HCT116 (cell line): Measurements from ENCODE around the gene AVEN. TPM values are rescaled to one million over a fixed set of nuclear protein-coding genes. Genes with fewer than 3 reads are reported as not detected.

Experiments
- ATAC-seq: fragments of 200-7000 bp; cut with Tn5 transposase; 2 replicates; pipeline ENCODE4 v1.9.1; 2020; ENCODE audit warnings: mild to moderate bottlenecking, moderate library complexity
- BruUV-seq: library from RNA; stranded (reverse); fragments of 400-500 nt; replicated peaks from 2 replicates; lab custom pipeline; 2021; lab: Mats Ljungman, UMichigan
- CTCF ChIA-PET: fragments of 300-600 bp; sonication (Branson Sonifier 250); formaldehyde crosslinking; loops from one replicate; lab custom pipeline; 2021; ENCODE audit warnings: antibody characterized with exemption; lab: Charles Lee
- POLR2A ChIA-PET: fragments of 300-600, 350-600 bp; sonication (Branson Sonifier 250); formaldehyde crosslinking; loops from one replicate; lab custom pipeline; 2021; ENCODE audit warnings: antibody characterized with exemption; lab: Charles Lee
- RAD21 ChIA-PET, 2 experiments: fragments of 300-600 bp; sonication (Branson Sonifier 250); formaldehyde crosslinking; loops; one replicate each; lab custom pipeline; 2023; ENCODE audit warnings: low total read pairs in 2 of 2; ENCODE audit not compliant: uncharacterized antibody in 2 of 2, unreplicated experiment in 2 of 2, low non-redundant PET in 1 of 2; lab: Charles Lee
- DNase-seq: peaks from one replicate; pipeline ENCODE4 v3.0.0-alpha.2; 2010; ENCODE audit warnings: low read depth, low spot score
- H2AFZ ChIP-seq: fragments of 200-600 bp; shearing (Covaris generic), sonication (generic); 2 replicates; pipeline ENCODE4 v1.6.1; 2017; ENCODE audit warnings: low read depth, mixed run types, mixed read lengths, antibody characterized with exemption, low read length; ENCODE audit not compliant: poor library complexity, severe bottlenecking
- H3K27ac ChIP-seq: 2 replicates; pipeline ENCODE4 v1.5.1; 2012; ENCODE audit warnings: low read depth, low read length
- H3K27me3 ChIP-seq: fragments of 200-600 bp; sonication (generic); 2 replicates; pipeline ENCODE4 v1.6.1; 2016; ENCODE audit warnings: mixed run types, low read length, mixed read lengths; ENCODE audit not compliant: insufficient read depth
- H3K36me3 ChIP-seq, 2 experiments: fragments of 200-500 bp in 1 of 2; fragments of 200-600 bp in 1 of 2; sonication (Bioruptor generic) in 1 of 2; sonication (generic) in 1 of 2; 2 replicates each; pipeline versions ENCODE4 v1.5.1 to v1.6.1; 2014 to 2016; ENCODE audit warnings: low read length in 2 of 2, inconsistent platforms in 1 of 2, mixed read lengths in 1 of 2, mixed run types in 1 of 2; ENCODE audit not compliant: insufficient read depth in 2 of 2, control insufficient read depth in 1 of 2
- H3K4me1 ChIP-seq, 2 experiments: fragments of 200-600 bp in 1 of 2; sonication (generic) in 1 of 2; 2 replicates each; pipeline versions ENCODE4 v1.5.1 to v1.6.1; 2012 to 2017; ENCODE audit warnings: low read length in 2 of 2, inconsistent platforms in 1 of 2, mild to moderate bottlenecking in 1 of 2, mixed read lengths in 1 of 2, mixed run types in 1 of 2, moderate library complexity in 1 of 2; ENCODE audit not compliant: insufficient read depth in 2 of 2, control insufficient read depth in 1 of 2
- H3K4me2 ChIP-seq: fragments of 200-600 bp; sonication (generic); 2 replicates; pipeline ENCODE4 v1.6.1; 2017; ENCODE audit warnings: mixed run types, low read length, mixed read lengths
- H3K4me3 ChIP-seq, 2 experiments: fragments of 200-600 bp in 1 of 2; sonication (generic) in 1 of 2; replicated peaks in 1 of 2; 2 replicates each; pipeline ENCODE4 v1.5.1; 2011 to 2016; ENCODE audit warnings: low read length in 2 of 2, control low read depth in 1 of 2, low read depth in 1 of 2, mild to moderate bottlenecking in 1 of 2, mixed read lengths in 1 of 2, mixed run types in 1 of 2
- H3K79me2 ChIP-seq: fragments of 200-600 bp; sonication (generic); 2 replicates; pipeline ENCODE4 v1.6.1; 2017; ENCODE audit warnings: mild to moderate bottlenecking, mixed run types, low read length, moderate library complexity, mixed read lengths; ENCODE audit not compliant: insufficient read depth
- H3K9ac ChIP-seq: fragments of 200-600 bp; sonication (generic); 2 replicates; pipeline ENCODE4 v1.6.1; 2016; ENCODE audit warnings: low read length, mixed read lengths
- H3K9me2 ChIP-seq: fragments of 200-600 bp; sonication (generic), shearing (Covaris generic); 2 replicates; pipeline ENCODE4 v1.6.1; 2017; ENCODE audit warnings: mixed run types, mild to moderate bottlenecking, moderate library complexity; ENCODE audit not compliant: insufficient read depth
- H3K9me3 ChIP-seq, 2 experiments: fragments of 200-500 bp in 1 of 2; fragments of 200-600 bp in 1 of 2; sonication (Bioruptor generic) in 1 of 2; sonication (generic) in 1 of 2; 2 replicates each; pipeline ENCODE4 v1.6.1; 2014 to 2017; ENCODE audit warnings: low read length in 2 of 2, mixed read lengths in 2 of 2, inconsistent platforms in 1 of 2, low read depth in 1 of 2, mild to moderate bottlenecking in 1 of 2, mixed run types in 1 of 2, moderate library complexity in 1 of 2; ENCODE audit not compliant: control insufficient read depth in 1 of 2, insufficient read depth in 1 of 2
- H4K20me1 ChIP-seq: fragments of 200-600 bp; sonication (generic), shearing (Covaris generic); 2 replicates; pipeline ENCODE4 v1.6.1; 2017; ENCODE audit warnings: mixed run types, mild to moderate bottlenecking, moderate library complexity; ENCODE audit not compliant: insufficient read depth
- EGR1 ChIP-seq: IDR thresholded peaks from 2 replicates; pipeline ENCODE4 v1.6.1; 2012; ENCODE audit warnings: low read depth
- FOSL1 ChIP-seq: IDR thresholded peaks from 2 replicates; pipeline ENCODE4 v1.6.1; 2012; ENCODE audit warnings: low read depth
- POLR2AphosphoS5 ChIP-seq: IDR thresholded peaks from 2 replicates; pipeline ENCODE4 v1.6.1; 2011; ENCODE audit warnings: mild to moderate bottlenecking, low read depth, low read length, moderate library complexity
- SIN3A ChIP-seq: IDR thresholded peaks from 2 replicates; pipeline ENCODE4 v1.6.1; 2012; ENCODE audit warnings: low read depth
- YY1 ChIP-seq: IDR thresholded peaks from 2 replicates; pipeline ENCODE4 v1.6.1; 2011; ENCODE audit warnings: low read length, low read depth, moderate library complexity, mild to moderate bottlenecking; ENCODE audit not compliant: insufficient replicate concordance; ENCODE audit errors: extremely low read depth
- intact Hi-C: fragments of 100-400 bp; cut with micrococcal nuclease; formaldehyde crosslinking; loops from 2 replicates; pipeline ENCODE4 v1.10.0; 2022
- total RNA-seq: library from RNA; stranded (reverse); gene quantifications from one replicate; pipeline ENCODE4 v1.2.1, GENCODE V29; 2021; ENCODE audit not compliant: unreplicated experiment

AVEN gene
- total RNA-seq, 1 experiment from 2014 or later, result 6.8 TPM

DNA sequence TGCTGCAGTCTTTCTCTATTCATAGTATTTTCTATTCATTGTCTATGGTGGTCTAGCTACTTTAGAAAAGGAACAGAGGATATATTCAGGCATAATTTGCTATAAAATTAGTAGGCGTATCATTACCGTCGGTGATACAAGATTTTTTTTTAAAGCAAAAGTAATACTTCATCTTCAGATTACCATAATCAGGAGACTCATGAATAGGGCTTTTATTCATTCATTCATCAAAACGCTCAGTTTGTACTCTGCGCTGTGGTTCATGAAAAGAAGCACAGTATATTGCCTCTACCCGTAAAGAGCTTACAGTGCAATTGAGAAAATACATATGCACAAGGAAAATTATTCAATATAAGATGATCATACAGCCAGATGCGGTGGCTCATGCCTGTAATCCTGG is 207.4 kb downstream of the AVEN start:
- Histone ChIP-seq H3K27ac (no peak overlapping the region), H4K20me1 (no peaks in the 10 kb centered on the region), H3K79me2 (no peaks in the 10 kb centered on the region), H3K4me2 (no peak overlapping the region), H3K4me1 (no peaks in the 10 kb centered on the region), H3K36me3 (no peaks in the 10 kb centered on the region), H3K9ac (no peak overlapping the region), H2AFZ (no peak overlapping the region), H3K27me3 (0 out of 2 replicates have a peak, but pooled peaks cover 5% of the 10 kb centered on the region), H3K4me3 (no peak overlapping the region), H3K9me2 (no peaks in the 10 kb centered on the region), H3K9me3 (no peaks in the 10 kb centered on the region)
- no peak for ATAC-seq
- CTCF ChIA-PET, result no interaction called here
- BruUV-seq, result no TSS peak
- TF ChIP-seq EGR1 (no peak), FOSL1 (no peak)
- POLR2A ChIA-PET, result no interaction called here
- DNase-seq, result no peak
- intact Hi-C loops, result no loop called here
- RAD21 ChIA-PET, result no interaction called here

DNA sequence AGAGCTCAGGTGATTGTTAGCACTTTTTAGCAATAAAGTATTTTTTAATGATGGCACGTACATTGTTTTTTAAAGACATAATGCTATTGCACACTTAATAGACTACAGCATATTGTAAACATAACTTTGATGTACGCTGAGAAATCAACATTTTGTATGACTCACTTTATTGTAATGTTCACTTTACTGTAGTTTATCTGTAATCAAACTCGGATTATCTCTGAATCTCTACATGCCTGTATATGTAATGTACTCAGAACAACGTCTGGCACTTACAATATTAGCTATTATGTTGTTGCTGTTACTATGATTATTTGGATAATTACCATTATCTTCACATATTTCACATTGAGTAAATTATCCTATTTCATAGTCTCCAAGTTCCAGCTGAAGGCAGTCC is 208.7 kb downstream of the AVEN start:
- no peak for DNase-seq
- no peak for ATAC-seq
- Histone ChIP-seq H3K79me2 (no peaks in the 10 kb centered on the region), H3K4me2 (no peak overlapping the region), H3K9ac (no peak overlapping the region), H3K4me3 (no peak overlapping the region), H3K4me1 (no peaks in the 10 kb centered on the region), H2AFZ (no peak overlapping the region), H3K27ac (no peak overlapping the region), H3K9me3 (no peaks in the 10 kb centered on the region), H3K9me2 (no peaks in the 10 kb centered on the region), H4K20me1 (no peaks in the 10 kb centered on the region), H3K27me3 (0 out of 2 replicates have a peak, but pooled peaks cover 5% of the 10 kb centered on the region), H3K36me3 (no peaks in the 10 kb centered on the region)
- POLR2A ChIA-PET, result no interaction called here
- CTCF ChIA-PET, result no interaction called here
- BruUV-seq, result no TSS peak
- intact Hi-C loops, result no loop called here
- TF ChIP-seq FOSL1 (no peak), EGR1 (no peak), YY1 (no peak), SIN3A (no peak), POLR2AphosphoS5 (no peak)
- RAD21 ChIA-PET, result no interaction called here
